ENCODE measurements around the gene FBXO47. TPM values are rescaled to one million over a fixed set of nuclear protein-coding genes. Genes with fewer than 3 reads are reported as not detected.
A peak's percentile ranks its signal among the peaks of the same experiment; 100 is the strongest.

Gene FBXO47
- total and polyA plus RNA-seq, 9 of the 15 experiments (the other 6 are each of a cell fraction or from before 2014, with no cell fraction given) = not detected

DNA sequence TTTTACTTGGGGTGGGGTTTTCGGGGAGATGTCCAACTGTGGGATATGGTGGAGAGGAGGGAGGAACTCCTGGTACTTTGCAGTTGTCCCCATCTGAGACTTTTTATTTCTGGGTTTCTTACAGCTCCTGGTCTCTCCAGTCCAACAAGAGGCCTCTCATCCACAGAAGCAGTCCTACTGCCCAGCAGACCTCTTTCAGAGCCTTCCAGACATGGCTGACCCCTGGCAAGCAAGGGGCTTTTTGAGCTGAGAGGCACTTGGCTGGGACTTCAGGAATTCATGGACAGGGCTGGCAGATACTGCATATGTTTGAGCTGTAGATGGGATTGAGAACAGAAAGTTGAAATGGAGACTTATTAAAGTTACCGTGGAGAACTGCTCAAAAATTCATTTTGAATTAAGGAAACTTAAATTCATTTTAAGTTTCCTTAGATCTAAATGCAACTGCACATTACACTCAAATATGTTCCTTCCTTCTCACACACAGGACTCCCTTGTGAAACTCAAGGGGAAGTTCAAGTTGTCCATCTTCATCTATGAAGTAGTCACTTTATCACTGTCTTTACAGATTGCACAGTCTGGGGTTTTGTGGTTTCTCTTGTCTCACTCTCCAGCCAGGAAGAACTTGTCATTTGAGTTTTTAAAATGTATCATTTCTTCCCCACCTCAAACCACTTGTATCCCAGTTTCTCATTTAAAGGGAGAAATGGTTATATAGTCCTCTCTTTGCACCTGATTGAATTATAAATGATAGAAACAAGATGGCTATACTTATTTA, 40.7 kb downstream of the FBXO47 start (continued):
- TF ChIP-seq JUND (IDR thresholded peaks at IDR 0.05; ENCODE audit: borderline replicate concordance, low read depth, low read length) = peak; percentile 36; the same call in 1 of the 2 replicates
- TF ChIP-seq JUND (tag; IDR thresholded peaks at IDR 0.05; ENCODE audit: borderline replicate concordance, low read depth, low read length) = peak; percentile 27; the same call in 1 of the 3 replicates
- peak; percentile 84 for TF ChIP-seq PML (IDR thresholded peaks at IDR 0.05; ENCODE audit: low read length)
- TF ChIP-seq TEAD4 (IDR thresholded peaks at IDR 0.05; ENCODE audit: low read length) = peak; percentile 93
- TF ChIP-seq TEAD4 (CRISPR knock-in tag; IDR thresholded peaks at IDR 0.05; ENCODE audit: borderline replicate concordance) = no peak
- no peak for TF ChIP-seq MYBL2 (IDR thresholded peaks at IDR 0.05; ENCODE audit: low read depth)
- TF ChIP-seq MYBL2 (CRISPR knock-in tag; IDR thresholded peaks at IDR 0.05; ENCODE audit: borderline replicate concordance) = no peak
- TF ChIP-seq, protein P1, sequence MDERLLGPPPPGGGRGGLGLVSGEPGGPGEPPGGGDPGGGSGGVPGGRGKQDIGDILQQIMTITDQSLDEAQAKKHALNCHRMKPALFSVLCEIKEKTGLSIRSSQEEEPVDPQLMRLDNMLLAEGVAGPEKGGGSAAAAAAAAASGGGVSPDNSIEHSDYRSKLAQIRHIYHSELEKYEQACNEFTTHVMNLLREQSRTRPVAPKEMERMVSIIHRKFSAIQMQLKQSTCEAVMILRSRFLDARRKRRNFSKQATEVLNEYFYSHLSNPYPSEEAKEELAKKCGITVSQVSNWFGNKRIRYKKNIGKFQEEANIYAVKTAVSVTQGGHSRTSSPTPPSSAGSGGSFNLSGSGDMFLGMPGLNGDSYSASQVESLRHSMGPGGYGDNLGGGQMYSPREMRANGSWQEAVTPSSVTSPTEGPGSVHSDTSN (CRISPR knock-in tag; IDR thresholded peaks at IDR 0.05; ENCODE audit: low read depth) = no peak
- TF ChIP-seq, protein P1 (tag; conservative IDR thresholded peaks at IDR 0.05; ENCODE audit: low read depth) = peak; percentile 80
- no peak for TF ChIP-seq CBFB (CRISPR knock-in tag; IDR thresholded peaks at IDR 0.05)
- TF ChIP-seq, protein P2, sequence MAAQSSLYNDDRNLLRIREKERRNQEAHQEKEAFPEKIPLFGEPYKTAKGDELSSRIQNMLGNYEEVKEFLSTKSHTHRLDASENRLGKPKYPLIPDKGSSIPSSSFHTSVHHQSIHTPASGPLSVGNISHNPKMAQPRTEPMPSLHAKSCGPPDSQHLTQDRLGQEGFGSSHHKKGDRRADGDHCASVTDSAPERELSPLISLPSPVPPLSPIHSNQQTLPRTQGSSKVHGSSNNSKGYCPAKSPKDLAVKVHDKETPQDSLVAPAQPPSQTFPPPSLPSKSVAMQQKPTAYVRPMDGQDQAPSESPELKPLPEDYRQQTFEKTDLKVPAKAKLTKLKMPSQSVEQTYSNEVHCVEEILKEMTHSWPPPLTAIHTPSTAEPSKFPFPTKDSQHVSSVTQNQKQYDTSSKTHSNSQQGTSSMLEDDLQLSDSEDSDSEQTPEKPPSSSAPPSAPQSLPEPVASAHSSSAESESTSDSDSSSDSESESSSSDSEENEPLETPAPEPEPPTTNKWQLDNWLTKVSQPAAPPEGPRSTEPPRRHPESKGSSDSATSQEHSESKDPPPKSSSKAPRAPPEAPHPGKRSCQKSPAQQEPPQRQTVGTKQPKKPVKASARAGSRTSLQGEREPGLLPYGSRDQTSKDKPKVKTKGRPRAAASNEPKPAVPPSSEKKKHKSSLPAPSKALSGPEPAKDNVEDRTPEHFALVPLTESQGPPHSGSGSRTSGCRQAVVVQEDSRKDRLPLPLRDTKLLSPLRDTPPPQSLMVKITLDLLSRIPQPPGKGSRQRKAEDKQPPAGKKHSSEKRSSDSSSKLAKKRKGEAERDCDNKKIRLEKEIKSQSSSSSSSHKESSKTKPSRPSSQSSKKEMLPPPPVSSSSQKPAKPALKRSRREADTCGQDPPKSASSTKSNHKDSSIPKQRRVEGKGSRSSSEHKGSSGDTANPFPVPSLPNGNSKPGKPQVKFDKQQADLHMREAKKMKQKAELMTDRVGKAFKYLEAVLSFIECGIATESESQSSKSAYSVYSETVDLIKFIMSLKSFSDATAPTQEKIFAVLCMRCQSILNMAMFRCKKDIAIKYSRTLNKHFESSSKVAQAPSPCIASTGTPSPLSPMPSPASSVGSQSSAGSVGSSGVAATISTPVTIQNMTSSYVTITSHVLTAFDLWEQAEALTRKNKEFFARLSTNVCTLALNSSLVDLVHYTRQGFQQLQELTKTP (IDR thresholded peaks at IDR 0.05; ENCODE audit: low read depth in 1 of 2, partially characterized antibody in 2 of 2) = peak in 1 of 2 experiments; percentile 50
- TF ChIP-seq, protein P3, sequence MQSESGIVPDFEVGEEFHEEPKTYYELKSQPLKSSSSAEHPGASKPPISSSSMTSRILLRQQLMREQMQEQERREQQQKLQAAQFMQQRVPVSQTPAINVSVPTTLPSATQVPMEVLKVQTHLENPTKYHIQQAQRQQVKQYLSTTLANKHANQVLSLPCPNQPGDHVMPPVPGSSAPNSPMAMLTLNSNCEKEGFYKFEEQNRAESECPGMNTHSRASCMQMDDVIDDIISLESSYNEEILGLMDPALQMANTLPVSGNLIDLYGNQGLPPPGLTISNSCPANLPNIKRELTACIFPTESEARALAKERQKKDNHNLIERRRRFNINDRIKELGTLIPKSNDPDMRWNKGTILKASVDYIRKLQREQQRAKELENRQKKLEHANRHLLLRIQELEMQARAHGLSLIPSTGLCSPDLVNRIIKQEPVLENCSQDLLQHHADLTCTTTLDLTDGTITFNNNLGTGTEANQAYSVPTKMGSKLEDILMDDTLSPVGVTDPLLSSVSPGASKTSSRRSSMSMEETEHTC (IDR thresholded peaks at IDR 0.05) = no peak
- TF ChIP-seq, protein P4, sequence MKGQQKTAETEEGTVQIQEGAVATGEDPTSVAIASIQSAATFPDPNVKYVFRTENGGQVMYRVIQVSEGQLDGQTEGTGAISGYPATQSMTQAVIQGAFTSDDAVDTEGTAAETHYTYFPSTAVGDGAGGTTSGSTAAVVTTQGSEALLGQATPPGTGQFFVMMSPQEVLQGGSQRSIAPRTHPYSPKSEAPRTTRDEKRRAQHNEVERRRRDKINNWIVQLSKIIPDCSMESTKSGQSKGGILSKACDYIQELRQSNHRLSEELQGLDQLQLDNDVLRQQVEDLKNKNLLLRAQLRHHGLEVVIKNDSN (CRISPR knock-in tag; IDR thresholded peaks at IDR 0.05) = no peak
- no peak for TF ChIP-seq ZBTB1 (CRISPR knock-in tag; IDR thresholded peaks at IDR 0.05; ENCODE audit: borderline replicate concordance, low read depth)
- TF ChIP-seq POLR2AphosphoS5 (IDR thresholded peaks at IDR 0.05; ENCODE audit: control insufficient read depth, insufficient read depth, low read depth, low read length) = peak; percentile 70
- TF ChIP-seq SAP30 (IDR thresholded peaks at IDR 0.05; ENCODE audit: borderline replicate concordance, insufficient read depth, low read depth, low read length, poor library complexity, severe bottlenecking) = no peak
- TF ChIP-seq RBM39 (optimal IDR thresholded peaks at IDR 0.05; ENCODE audit: low read depth, low read length) = no peak
- no peak for TF ChIP-seq ZNF77 (CRISPR knock-in tag; IDR thresholded peaks at IDR 0.05)

All from K562 (cell line).